ENCODE data around the gene TRA2B. TPM values are rescaled to one million over a fixed set of nuclear protein-coding genes. Genes with fewer than 3 reads are reported as not detected.
"Not testable (repeated sequence)": the region's sequence is repeated elsewhere in the genome, so short reads cannot be mapped to it uniquely, and the experiment has no call there.

Gene TRA2B
- total RNA-seq, 2 donors from 2014 or later = 84.5 to 98.2 TPM

DNA sequence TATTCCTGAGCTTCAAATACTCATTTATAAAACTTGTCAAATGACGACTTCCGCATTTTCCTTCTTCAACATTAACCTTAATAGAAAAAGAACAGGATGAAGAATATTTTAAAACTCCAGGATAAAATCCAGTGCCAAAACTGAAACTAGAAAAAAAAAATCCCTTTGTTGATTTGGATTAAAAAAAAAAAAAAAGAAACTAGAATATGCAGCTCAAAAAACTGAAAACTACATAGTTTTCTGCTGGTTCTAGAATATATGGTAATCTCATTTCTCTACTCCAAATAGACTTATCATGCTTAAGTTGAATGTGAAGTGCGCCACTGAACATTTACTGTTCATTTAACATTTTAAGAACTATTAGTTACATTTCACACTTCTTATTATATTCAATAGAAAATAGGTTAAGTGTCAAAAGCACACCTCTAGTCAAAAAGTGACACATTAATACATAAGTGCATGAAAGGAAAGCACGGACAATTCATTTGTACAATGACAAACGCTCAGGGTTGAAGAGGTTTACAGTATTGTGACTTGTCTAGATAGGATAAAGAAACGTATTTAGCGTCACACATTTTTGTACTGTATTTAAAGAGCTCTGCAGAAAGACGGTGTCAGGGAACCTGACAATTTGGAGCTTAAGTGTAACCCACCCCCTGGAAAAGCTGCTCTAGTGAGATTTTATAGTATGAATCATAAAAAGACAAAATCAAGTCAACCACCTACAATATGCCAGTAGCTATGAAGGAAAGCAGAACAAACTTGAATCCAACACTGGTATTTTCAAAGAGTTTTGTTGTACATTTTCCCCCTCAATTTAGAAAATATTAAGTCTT is 5.8 kb downstream of the TRA2B start:
- intact Hi-C loops (cut with DNase I) = no loop called here
- DNase-seq (ENCODE audit: low spot score) = no peak

DNA sequence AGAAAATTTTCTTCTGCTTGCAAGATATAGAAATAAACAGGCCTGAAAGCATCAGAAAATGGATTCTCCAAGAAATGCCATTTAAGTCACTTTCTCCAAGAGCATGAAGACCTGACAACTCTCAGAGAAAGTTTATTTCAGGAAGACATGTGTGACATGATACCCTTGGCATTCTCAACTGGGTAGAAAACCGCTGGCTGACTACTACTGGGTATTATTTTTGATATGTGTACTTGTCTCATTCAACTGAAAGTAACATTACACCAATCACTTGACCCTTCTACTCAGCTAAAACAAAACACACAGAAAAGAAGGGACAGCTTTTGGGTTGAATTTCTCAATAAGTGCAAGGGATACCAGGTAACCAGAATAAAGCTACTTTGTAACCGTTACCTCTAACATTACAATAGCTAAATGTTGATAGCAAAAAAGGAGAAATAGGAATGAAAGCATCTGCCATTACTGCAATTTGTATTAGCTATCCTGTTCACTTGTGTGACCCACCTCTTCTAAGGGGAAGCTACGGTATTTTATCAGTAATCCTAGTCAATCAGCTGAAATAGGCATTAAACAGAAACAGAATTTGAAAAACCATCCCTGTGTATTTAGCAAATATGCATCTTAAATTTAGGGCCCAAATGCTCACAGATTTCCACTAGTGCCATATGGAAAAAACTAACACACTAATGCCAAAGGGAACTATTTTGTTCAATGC is 7.3 kb downstream of the TRA2B start:
- intact Hi-C loops (cut with DNase I) = no loop called here
- DNase-seq (ENCODE audit: low spot score) = no peak

DNA sequence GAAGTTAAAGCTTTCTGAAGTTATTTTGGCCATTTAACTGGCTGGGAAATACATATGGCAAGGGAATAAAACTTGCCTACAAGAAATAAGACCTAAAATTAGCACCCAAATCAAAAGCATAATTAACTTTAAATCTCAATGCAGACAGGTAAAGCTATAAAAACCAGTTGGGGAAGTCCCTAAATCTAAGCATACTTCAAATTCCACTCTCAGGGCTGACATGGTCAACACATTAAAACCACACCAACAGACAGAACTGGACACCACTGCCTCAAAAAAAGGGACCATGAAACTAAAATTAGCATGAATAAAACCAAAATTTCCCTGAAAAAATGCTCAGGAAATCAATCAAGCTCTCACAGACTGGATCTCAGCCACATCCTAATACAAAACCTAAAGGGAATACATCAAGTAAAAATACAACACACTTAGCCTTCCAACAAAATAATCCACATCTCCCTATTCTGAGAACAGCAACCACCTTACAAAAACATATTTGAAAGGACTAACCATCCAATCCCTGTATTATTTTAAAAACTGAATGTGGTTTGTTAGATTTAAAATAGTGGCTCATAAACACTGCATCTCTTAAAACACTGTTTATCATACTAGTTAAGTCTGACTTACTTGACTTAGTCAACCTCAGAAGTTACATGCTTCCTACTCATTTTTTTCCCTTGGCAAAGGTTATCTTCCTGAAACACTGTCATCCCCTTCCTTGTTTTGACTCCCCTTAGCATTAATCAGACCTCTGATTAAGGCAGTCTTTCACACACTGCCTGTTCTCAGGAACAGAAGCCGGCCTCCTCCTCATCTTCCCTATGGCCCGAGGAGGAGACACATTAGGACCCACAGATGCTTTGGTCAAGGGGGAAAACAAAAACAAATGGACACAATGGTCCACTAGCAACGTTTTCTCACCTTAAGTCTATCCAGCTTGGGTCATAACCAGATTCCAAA is 8.3 kb downstream of the TRA2B start:
- no peak for DNase-seq (ENCODE audit: low spot score)
- intact Hi-C loops (cut with DNase I) = no loop called here

DNA sequence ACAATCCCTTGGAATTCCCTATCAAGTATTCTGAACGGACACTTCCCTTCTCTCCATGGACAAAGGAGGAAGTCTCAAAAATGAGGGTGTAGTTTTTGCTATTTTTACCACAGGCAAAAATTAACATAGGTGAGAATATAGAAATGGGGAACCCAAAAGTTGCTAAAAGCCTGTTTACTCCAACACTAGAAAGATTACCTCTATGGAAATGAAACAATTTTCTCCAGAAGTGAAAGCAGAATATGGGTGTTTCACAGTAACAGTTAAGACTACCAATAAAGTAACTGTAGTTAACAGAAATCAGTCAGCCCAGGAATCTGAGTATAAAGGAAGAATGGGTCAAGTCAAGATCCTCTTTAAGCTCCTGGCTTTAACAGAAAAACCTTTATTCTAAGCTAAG is 9.3 kb downstream of the TRA2B start:
- no peak for DNase-seq (ENCODE audit: low spot score)
- intact Hi-C loops (cut with DNase I) = no loop called here

DNA sequence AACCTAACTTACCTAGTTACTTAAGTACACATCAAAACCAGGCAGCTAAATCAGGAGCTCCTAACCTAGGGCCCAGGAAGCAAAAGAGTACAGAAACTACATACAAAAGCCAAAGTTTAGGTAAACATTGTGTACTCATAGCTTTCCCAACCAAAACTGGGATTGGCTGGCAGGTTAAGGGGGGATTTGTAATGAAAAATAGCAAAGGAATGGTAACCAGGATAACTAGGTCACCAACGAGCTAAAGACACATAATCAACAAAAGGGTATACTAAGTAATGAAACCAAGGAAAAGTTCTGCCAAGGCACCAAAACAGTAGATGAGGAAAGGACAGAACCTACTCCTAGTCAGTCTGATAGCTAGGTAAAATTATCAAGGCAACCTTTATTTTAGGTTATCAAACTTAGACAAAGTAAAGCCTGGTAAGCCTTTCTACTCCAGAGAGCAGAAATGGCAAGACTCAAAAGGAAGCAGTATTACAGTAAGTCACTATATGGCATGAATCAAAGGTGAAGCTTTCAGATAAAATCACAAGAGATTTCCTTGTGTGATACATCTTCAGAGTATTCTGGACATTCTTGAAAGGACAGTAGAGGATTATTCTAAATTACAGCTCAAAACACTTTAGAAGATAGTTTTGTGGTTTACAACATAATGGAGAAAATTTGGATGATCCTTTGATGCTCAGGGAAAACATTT is 10.2 kb downstream of the TRA2B start:
- DNase-seq (ENCODE audit: low spot score) = no peak
- intact Hi-C loops (cut with DNase I) = no loop called here

DNA sequence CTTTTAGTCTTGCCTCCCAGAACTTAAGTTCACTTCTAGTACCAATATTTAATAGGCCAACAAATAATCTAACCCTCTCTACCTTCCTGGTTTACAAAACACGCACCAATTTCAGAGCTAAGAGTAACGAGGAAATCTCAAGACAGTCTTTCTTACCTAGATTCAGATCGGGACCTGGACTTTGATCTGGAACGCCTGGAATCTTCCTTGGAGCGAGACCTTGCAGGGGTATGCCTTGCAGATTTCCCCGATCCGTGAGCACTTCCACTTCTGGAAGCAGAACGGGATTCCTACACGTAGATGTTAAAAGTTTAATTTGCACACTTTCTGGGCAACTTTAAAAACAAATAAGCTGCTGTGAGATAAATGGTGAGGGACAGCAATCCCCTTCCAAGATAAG is 11.4 kb downstream of the TRA2B start:
- no peak for DNase-seq (ENCODE audit: low spot score)
- intact Hi-C loops (cut with DNase I) = no loop called here

DNA sequence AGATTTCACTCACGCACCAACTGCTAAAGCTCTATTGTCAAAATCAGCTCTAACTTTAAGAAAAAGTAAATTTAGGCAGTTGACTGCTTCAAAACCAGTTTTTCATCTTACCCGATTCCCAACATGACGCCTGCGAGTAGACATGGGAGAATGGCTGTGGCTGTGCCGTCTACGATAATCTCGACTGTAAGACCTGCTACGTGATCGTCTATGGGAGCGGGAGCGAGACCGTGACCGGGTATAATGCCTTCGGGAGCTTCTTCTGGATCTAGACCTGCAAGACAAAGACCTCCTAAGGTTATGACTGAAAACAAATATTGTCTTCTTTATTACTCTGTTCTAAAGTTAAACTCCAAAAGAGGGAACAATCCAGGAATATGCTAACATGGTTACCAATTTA is 12.5 kb downstream of the TRA2B start:
- intact Hi-C loops (cut with DNase I) = no loop called here
- DNase-seq (ENCODE audit: low spot score) = no peak

DNA sequence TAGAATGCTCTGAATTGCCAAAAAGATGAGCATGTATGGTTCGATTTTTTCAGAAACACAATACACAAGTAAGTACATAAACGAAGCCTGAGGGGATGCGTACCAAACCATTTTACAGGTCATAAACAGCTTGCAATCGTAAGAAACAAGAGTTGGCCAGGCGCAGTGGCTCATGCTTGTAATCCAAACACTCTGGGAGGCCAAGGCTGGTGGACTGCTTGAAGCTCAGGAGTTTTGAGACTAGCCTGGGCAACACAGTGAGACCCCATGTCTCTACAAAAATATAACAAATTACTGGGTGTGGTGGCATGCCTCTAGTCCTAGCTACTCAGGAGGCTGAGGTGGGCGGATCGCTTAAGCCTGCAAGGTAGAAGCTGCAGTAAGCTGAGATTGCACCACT is 13.4 kb downstream of the TRA2B start:
- DNase-seq (ENCODE audit: low spot score) = no peak
- intact Hi-C loops (cut with DNase I) = no loop called here

DNA sequence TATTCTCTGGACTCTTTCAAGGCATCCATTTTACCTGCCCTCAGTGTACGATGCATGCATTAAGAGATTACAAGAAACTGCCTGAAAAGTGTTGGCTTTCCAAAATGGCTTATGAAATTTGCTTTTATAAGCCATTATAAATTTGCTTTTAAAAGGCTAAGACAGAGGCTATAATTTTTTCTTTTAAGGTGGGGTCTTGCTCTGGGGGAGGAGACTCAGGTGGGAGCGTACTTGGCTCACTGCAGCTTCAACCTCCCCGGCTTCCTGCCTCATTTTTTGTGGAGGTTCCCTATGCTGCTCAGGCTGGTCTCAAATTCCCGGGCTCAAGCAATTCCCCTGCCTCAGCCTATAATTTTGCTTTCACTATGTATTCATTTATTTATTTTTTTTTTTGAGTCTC is 17.6 kb downstream of the TRA2B start:
- no peak for DNase-seq (ENCODE audit: low spot score)
- intact Hi-C loops (cut with DNase I) = no loop called here

DNA sequence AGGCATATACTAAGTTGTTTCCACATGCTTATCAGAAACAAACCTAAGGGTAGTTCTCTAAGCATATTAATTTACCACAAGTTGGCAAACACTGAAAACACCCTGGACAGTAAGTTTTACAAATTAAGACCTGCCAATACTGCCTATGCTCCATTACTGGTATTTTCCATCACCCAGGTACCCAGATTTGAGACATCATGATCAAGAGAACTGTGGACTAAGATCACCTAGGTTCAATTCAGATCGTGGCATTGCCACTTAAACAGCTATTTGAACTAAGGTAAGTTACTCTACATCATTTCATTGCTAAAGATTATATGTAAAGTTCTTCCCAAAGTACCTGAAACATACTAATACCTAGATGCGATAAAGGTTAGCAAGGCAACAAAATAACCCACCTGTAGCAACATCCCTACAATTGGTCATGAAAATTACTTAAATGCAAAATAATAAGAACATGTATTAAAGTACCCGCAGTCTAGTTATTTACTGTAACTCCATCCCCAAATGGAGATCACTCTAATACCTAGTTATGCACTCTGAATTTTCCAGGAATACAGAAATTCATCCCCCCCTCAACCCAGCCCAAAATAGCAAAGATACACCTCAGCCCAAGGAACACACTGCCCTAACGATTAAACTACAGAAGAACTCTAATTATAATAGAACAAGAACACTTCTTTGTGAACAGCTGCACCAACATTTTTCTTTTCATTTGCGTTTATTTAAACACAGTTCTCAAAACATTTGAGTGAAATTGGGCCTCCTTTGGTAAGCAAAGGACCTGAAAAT is 21.6 kb downstream of the TRA2B start:
- intact Hi-C loops (cut with DNase I) = no loop called here
- no peak for DNase-seq (ENCODE audit: low spot score)

DNA sequence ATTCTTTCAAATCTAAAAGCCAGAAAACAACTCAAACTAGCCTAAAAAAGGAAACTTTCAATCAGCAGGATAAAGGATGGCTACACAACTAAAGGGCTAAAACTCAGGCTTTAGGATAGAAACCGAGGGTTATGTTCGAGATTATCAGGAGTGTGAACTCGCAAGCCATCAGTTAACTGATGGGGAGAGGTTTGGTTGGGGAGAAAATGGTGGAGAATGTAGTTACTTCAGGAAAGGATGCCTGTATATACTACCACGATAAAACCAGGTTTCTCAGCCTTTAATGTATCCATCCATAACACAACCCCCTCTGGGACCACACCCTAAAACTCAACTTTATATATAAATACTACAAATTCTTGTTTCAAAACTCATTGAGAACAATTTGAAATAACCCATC is 22.2 kb downstream of the TRA2B start:
- DNase-seq (ENCODE audit: low spot score) = no peak
- intact Hi-C loops (cut with DNase I) = no loop called here

DNA sequence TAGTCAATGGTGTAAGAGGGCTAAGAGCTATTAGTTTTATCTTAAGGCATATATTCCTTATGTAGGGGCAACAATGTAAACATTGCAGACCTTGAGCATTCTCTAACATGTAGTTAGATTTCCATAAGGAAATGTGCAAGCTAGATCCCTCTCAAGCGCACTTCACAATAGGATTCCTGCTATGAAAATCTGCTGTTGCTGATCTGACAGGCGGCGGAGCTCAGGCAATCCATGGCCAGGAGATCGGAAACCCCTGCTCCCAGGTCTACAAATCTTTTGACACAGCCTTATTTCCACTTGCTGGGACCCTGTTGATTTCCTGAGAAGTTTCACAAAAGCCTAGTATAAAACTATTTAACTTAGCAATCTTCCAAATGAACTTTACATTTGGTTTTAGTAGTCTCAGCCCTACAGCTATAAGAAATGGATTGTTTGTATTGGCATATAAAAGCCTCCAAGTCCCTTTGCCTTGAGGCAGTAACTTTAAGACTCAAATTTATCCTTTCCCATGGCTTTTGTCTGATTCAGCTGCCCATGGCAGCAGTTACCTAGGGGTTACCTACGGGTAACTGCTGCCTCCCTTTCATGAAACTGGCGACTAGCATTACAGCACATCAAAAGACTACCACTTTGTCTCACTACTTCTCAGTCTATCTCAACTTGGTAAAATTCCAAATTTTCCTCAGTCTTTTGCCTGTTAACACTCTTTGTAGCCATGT is 22.7 kb downstream of the TRA2B start:
- DNase-seq (ENCODE audit: low spot score) = no peak
- intact Hi-C loops (cut with DNase I) = no loop called here

DNA sequence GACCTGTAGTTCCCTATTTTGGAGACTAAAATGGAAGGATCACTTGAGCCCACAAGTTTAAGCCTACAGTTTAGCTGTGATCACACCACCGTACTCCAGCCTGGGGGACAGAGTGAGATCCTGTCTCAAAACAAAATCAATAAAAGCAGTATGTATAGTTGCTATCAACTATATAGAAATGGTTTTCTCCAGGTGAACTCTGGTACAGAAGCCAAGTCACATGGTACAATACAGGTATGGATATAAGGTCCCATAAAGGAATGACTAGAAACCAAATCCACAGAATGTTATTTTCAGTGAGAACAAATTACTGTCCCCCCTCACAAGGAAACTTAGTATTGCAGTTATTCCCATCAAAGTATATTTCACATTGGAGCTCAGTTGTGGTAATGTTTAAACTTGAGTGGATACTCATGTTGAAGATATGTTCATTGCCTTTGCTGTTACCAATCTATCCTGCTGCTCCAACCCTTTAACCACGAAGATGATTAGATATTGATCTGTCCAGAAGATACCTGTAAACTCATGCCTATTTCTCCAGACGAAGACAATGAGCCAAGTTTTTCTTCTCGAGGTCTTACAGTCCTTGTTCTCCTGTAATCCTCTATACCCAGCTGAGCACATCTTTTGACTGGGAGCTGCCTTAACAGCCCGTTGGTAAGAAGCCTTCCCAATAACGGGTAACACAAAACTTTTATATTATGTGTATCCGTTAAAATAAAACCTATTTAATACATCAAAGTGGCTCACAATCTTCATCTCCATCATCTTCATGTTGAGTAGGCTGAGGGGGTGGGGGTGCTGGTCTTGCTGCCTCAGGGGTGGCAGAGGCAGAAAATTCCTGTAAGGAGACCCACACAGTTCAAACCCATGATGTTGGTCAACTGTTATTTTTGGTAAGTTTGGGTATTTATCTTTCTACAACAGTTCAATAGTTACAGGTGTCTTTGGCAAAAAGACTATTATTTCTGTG is 24.6 kb downstream of the TRA2B start:
- intact Hi-C loops (cut with DNase I) = no loop called here
- no peak for DNase-seq (ENCODE audit: low spot score)

DNA sequence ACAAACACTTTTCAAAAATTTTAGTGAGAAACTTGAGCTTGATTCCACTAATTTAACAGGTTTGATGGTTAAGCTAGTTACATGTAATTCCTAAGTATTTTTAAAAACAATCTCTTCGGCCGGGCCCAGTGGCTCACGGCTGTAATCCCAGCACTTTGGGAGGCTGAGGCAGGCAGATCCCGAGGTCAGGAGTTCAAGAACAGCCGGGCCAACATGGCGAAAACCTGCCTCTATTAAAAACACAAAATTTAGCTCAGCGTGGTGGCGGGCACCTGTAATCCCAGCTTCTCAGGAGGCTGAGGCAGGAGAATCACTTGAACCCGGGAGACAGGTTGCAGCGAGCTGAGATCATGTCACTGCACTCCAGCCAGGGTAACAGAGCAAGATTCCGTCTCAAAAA is 25.3 kb downstream of the TRA2B start:
- intact Hi-C loops (cut with DNase I) = no loop called here

DNA sequence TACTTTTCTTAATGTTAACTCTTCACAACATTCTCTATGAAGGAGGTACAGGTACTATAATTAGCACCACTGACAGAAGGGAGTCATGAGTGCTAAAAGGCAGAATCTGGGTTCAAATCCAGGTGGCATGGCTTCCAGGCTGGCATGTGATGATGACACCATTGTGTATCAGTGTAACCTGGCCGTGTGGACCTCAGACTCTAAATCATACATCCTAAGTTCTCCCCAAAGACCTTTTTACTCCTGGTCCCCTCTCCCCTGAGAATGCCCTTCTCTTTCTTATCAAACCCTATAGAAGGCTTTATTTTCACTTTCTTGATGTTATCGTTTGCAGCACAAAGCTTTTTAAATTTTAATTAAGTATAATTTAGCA is 26.8 kb downstream of the TRA2B start:
- DNase-seq (ENCODE audit: low spot score); intact Hi-C loops (cut with DNase I): not testable (repeated sequence)

More for the DNA sequence above, 25.3 kb downstream of the TRA2B start:
- DNase-seq (ENCODE audit: low spot score) = no peak

DNA sequence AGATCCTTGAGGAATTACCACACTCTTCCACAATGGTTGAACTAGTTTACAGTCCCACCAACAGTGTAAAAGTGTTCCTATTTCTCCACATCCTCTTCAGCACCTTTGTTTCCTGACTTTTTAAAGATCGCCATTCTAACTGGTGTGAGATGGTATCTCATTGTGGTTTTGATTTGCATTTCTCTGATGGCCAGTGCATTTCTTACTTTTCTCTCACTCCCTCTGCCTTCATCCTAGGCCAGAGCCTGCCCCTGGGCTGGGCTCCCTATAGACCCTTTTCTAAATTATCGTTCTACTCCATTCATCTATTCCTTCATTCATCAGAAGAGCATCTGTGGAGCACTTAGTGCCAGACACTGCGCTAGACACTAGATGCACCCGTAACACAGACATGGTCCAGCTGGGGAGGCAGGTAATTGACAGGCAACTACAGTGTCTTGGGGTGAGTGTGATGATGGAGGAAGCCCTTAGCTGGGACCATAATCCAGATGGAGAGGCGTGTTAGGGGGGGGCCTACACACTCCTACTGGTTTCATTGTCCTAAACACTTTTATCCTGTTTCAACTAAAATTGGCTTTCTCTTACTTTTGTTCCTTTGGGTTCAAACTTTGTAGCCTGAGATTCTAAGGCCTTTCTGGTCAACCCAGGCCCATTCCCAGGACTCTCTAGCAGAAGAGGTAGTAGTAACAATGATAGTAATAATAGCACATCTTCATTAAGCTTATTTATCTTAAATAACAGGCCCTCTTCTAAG is 27.3 kb downstream of the TRA2B start:
- intact Hi-C loops (cut with DNase I) = not testable (repeated sequence)

More for the DNA sequence above, 27.3 kb downstream of the TRA2B start:
- not testable (repeated sequence) for DNase-seq (ENCODE audit: low spot score)
